CD4-positive, alpha-beta memory T cell (primary cell): ENCODE results near the gene POU1F1. TPM values are rescaled to one million over a fixed set of nuclear protein-coding genes. Genes with fewer than 3 reads are reported as not detected.

Experiments used
- CTCF ChIA-PET: fragments of 350-600 bp; sonication (Branson Sonifier 250); formaldehyde crosslinking; loops from one replicate; lab custom pipeline; 2021; ENCODE audit warnings: inconsistent platforms; ENCODE audit not compliant: partially characterized antibody; lab: Charles Lee
- POLR2A ChIA-PET: fragments of 350-600 bp; sonication (Branson Sonifier 250); formaldehyde crosslinking; loops from one replicate; lab custom pipeline; 2021; ENCODE audit not compliant: partially characterized antibody; lab: Charles Lee
- DNase-seq, 5 donors: peaks; one replicate each; pipeline versions ENCODE4 v3.0.0 to v3.0.0-alpha.2; 2020 to 2022; ENCODE audit warnings: mixed read lengths in 1 of 5
- H3K27ac ChIP-seq: one replicate; pipeline ENCODE4 v1.7.0; 2013; ENCODE audit warnings: low read depth, low read length
- H3K27me3 ChIP-seq: 2 replicates; pipeline ENCODE4 v1.7.0; 2013; ENCODE audit warnings: mild to moderate bottlenecking, low read length, moderate library complexity; ENCODE audit not compliant: insufficient read depth
- H3K36me3 ChIP-seq: 2 replicates; pipeline ENCODE4 v1.7.0; 2013; ENCODE audit warnings: mild to moderate bottlenecking, low read length, moderate library complexity; ENCODE audit not compliant: insufficient read depth
- H3K4me1 ChIP-seq: 2 replicates; pipeline ENCODE4 v1.7.0; 2013; ENCODE audit warnings: mild to moderate bottlenecking, low read length, moderate library complexity; ENCODE audit not compliant: insufficient read depth
- H3K4me3 ChIP-seq, 2 donors: one replicate each; pipeline ENCODE4 v1.7.0; 2013; ENCODE audit warnings: low read length in 2 of 2, mild to moderate bottlenecking in 1 of 2
- H3K9me3 ChIP-seq, 2 donors: one replicate each; pipeline ENCODE4 v1.7.0; 2013; ENCODE audit warnings: low read length in 2 of 2, control low read depth in 1 of 2; ENCODE audit not compliant: control insufficient read depth in 1 of 2
- H3K27ac Mint-ChIP-seq, 7 donors: one replicate each; pipeline ENCODE4 v1.8.0; 2020 to 2021; ENCODE audit warnings: mixed read lengths in 7 of 7, mild to moderate bottlenecking in 6 of 7, inconsistent platforms in 3 of 7, moderate library complexity in 3 of 7
- H3K27me3 Mint-ChIP-seq, 2 donors: one replicate each; pipeline ENCODE4 v1.8.0; 2020 to 2021; ENCODE audit warnings: mixed read lengths in 2 of 2
- H3K36me3 Mint-ChIP-seq, 2 donors: one replicate each; pipeline ENCODE4 v1.8.0; 2020 to 2021; ENCODE audit warnings: mixed read lengths in 2 of 2, inconsistent platforms in 1 of 2, mild to moderate bottlenecking in 1 of 2
- H3K4me1 Mint-ChIP-seq, 4 donors: one replicate each; pipeline ENCODE4 v1.8.0; 2020 to 2021; ENCODE audit warnings: mixed read lengths in 4 of 4, mild to moderate bottlenecking in 1 of 4
- H3K4me3 Mint-ChIP-seq, 8 donors: one replicate each; pipeline ENCODE4 v1.8.0; 2020 to 2021; ENCODE audit warnings: mixed read lengths in 8 of 8, mild to moderate bottlenecking in 7 of 8, moderate library complexity in 6 of 8, inconsistent platforms in 3 of 8
- H3K9me3 Mint-ChIP-seq, 8 donors: one replicate each; pipeline ENCODE4 v1.8.0; 2020 to 2021; ENCODE audit warnings: mixed read lengths in 8 of 8, mild to moderate bottlenecking in 5 of 8, inconsistent platforms in 3 of 8, moderate library complexity in 1 of 8
- intact Hi-C: fragments of 100-400 bp; cut with micrococcal nuclease; formaldehyde crosslinking; loops from one replicate; pipeline ENCODE4 v1.15.1; 2023
- polyA plus RNA-seq, 2 donors: library from polyadenylated mRNA; unstranded; fragments of 300-500 nt; fragmentation: Illumina TruSeq; gene quantifications; one replicate each; pipeline ENCODE4 v1.2.3, GENCODE V29; 2021
- total RNA-seq, 2 experiments: library from RNA; stranded (reverse); gene quantifications; one replicate each; pipeline ENCODE4 v1.2.3, GENCODE V29; 2021

POU1F1 gene
- total and polyA plus RNA-seq, 4 experiments from 2014 or later, result not detected

- no peaks in the 10 kb centered on the region for H3K9me3 Mint-ChIP-seq
Measured at GRCh38 chr3:87233805-87234204, 42.6 kb downstream of the POU1F1 start.

GRCh38 chr3:87229113-87229512 is 47.3 kb downstream of the POU1F1 start:
- no peaks in the 10 kb centered on the region for H3K9me3 Mint-ChIP-seq
- Histone ChIP-seq H3K36me3 (no peaks in the 10 kb centered on the region), H3K4me1 (peaks cover 35% of the 10 kb centered on the region), H3K27ac (no peak overlapping the region), H3K27me3 (no peaks in the 10 kb centered on the region), H3K9me3 (no peaks in the 10 kb centered on the region), H3K4me3 (no peak overlapping the region)
- intact Hi-C loops, result no loop called here
- peaks cover 7 to 18% of the 10 kb centered on the region in 2 donors for H3K36me3 Mint-ChIP-seq
- peaks cover 44 to 70% (median 51%) of the 10 kb centered on the region in 4 donors for H3K4me1 Mint-ChIP-seq
- peaks cover 0 to 1% of the 10 kb centered on the region in 2 donors for H3K27me3 Mint-ChIP-seq
- ChIA-PET POLR2A (interaction anchor here (0.7 kb wide), 1 partner anchor 10 kb away, joined by 3 read pairs; no protein-coding TSS in a partner anchor), CTCF (no interaction called here)
- peak overlapping the region; percentile 51 to 99 (median 98) for H3K4me3 Mint-ChIP-seq
- H3K27ac Mint-ChIP-seq, result no peak overlapping the region
- no peak for DNase-seq

More at GRCh38 chr3:87233805-87234204, 42.6 kb downstream of the POU1F1 start:
- ChIA-PET CTCF (interaction anchor here (1.0 kb wide), 1 partner anchor 27 kb away, joined by 5 read pairs; no protein-coding TSS in a partner anchor), POLR2A (no interaction called here)
- Mint-ChIP-seq H3K4me1 (peaks cover 43 to 62% (median 55%) of the 10 kb centered on the region in 4 donors), H3K36me3 (peaks cover 3 to 15% of the 10 kb centered on the region in 2 donors), H3K27me3 (no peaks in the 10 kb centered on the region), H3K27ac (no peak overlapping the region), H3K4me3 (no peak overlapping the region)
- no peak for DNase-seq
- H3K27ac ChIP-seq, result no peak overlapping the region
- peaks cover 15% of the 10 kb centered on the region for H3K4me1 ChIP-seq
- intact Hi-C loops, result no loop called here
- no peak overlapping the region for H3K4me3 ChIP-seq
- H3K36me3 ChIP-seq, result no peaks in the 10 kb centered on the region
- H3K27me3 ChIP-seq, result no peaks in the 10 kb centered on the region
- no peaks in the 10 kb centered on the region for H3K9me3 ChIP-seq

- no peak for DNase-seq
- Mint-ChIP-seq H3K9me3 (no peaks in the 10 kb centered on the region), H3K27ac (peak overlapping the region in 4 of 7 donors; percentile 2 to 99 (median 87)), H3K27me3 (peaks cover 0 to 1% of the 10 kb centered on the region in 2 donors), H3K36me3 (peaks cover 7 to 18% of the 10 kb centered on the region in 2 donors), H3K4me1 (peaks cover 40 to 66% (median 45%) of the 10 kb centered on the region in 4 donors), H3K4me3 (peak overlapping the region; percentile 97 to 99 (median 98))
- peaks cover 35% of the 10 kb centered on the region for H3K4me1 ChIP-seq
- no peaks in the 10 kb centered on the region for H3K9me3 ChIP-seq
- peak overlapping the region in 1 of 2 donors; percentile 92 for H3K4me3 ChIP-seq
- no peak overlapping the region for H3K27ac ChIP-seq
- intact Hi-C loops, result no loop called here
- H3K36me3 ChIP-seq, result no peaks in the 10 kb centered on the region
- POLR2A ChIA-PET, result interaction anchor here (0.7 kb wide), 1 partner anchor 11 kb away, joined by 3 read pairs; no protein-coding TSS in a partner anchor
- CTCF ChIA-PET, result interaction anchor here (1.5 to 1.6 kb wide), 2 partner anchors 31 to 123 kb away, joined by 5 to 6 read pairs; no protein-coding TSS in a partner anchor
- H3K27me3 ChIP-seq, result no peaks in the 10 kb centered on the region
Measured at GRCh38 chr3:87228316-87228715, 48.1 kb downstream of the POU1F1 start.

- H3K27me3 ChIP-seq, result no peaks in the 10 kb centered on the region
- peak overlapping the region; percentile 86 for H3K27ac ChIP-seq
- peaks cover 35% of the 10 kb centered on the region for H3K4me1 ChIP-seq
- H3K4me1 Mint-ChIP-seq, result peaks cover 36 to 61% (median 40%) of the 10 kb centered on the region in 4 donors
- peak overlapping the region; percentile 71 to 92 for H3K4me3 ChIP-seq
- no peaks in the 10 kb centered on the region for H3K36me3 ChIP-seq
- intact Hi-C loops, result loop anchor here (1.0 kb wide), 3 partner anchors 12 to 922 kb away; partner anchors contain the start of genes C3orf38, CGGBP1 and ZNF654
- peaks cover 0 to 3% (median 0%) of the 10 kb centered on the region in 8 donors for H3K9me3 Mint-ChIP-seq
- ChIA-PET POLR2A (interaction anchor here (1.5 to 2.2 kb wide), 2 partner anchors 831 to 922 kb away, joined by 15 to 16 read pairs; partner anchors contain the start of genes C3orf38, CGGBP1 and ZNF654), CTCF (interaction anchor here (1.5 to 1.6 kb wide), 2 partner anchors 32 to 123 kb away, joined by 5 to 6 read pairs; no protein-coding TSS in a partner anchor)
- peaks cover 2 to 5% of the 10 kb centered on the region in 2 donors for H3K27me3 Mint-ChIP-seq
- no peak for DNase-seq
- H3K4me3 Mint-ChIP-seq, result peak overlapping the region; percentile 97 to 99 (median 98)
- no peaks in the 10 kb centered on the region for H3K9me3 ChIP-seq
- H3K36me3 Mint-ChIP-seq, result peaks cover 7 to 18% of the 10 kb centered on the region in 2 donors
- H3K27ac Mint-ChIP-seq, result peak overlapping the region; percentile 96 to 99 (median 98)
Measured at GRCh38 chr3:87227835-87228144, 48.6 kb downstream of the POU1F1 start.

- intact Hi-C loops, result loop anchor here (1.0 kb wide), 3 partner anchors 12 to 922 kb away; partner anchors contain the start of genes C3orf38, CGGBP1 and ZNF654
- ChIA-PET CTCF (interaction anchor here (1.5 to 1.6 kb wide), 2 partner anchors 32 to 124 kb away, joined by 5 to 6 read pairs; no protein-coding TSS in a partner anchor), POLR2A (interaction anchor here (1.5 to 2.2 kb wide), 2 partner anchors 832 to 923 kb away, joined by 15 to 16 read pairs; partner anchors contain the start of genes C3orf38, CGGBP1 and ZNF654)
- peak; percentile 90 to 92 (median 91) for DNase-seq
- H3K36me3 Mint-ChIP-seq, result peaks cover 7 to 18% of the 10 kb centered on the region in 2 donors
- H3K27ac Mint-ChIP-seq, result peak within 1 kb of the TSS; percentile 96 to 99 (median 98)
- peak within 1 kb of the TSS; percentile 71 to 92 for H3K4me3 ChIP-seq
- H3K4me1 Mint-ChIP-seq, result peaks cover 33 to 56% (median 38%) of the 10 kb centered on the region in 4 donors
- H3K9me3 ChIP-seq, result no peaks in the 10 kb centered on the region
- H3K9me3 Mint-ChIP-seq, result peaks cover 0 to 3% (median 0%) of the 10 kb centered on the region in 8 donors
- no peaks in the 10 kb centered on the region for H3K36me3 ChIP-seq
- H3K27me3 ChIP-seq, result no peaks in the 10 kb centered on the region
- H3K4me3 Mint-ChIP-seq, result peak within 1 kb of the TSS; percentile 97 to 99 (median 98)
- peak within 1 kb of the TSS; percentile 86 for H3K27ac ChIP-seq
- peaks cover 35% of the 10 kb centered on the region for H3K4me1 ChIP-seq
- H3K27me3 Mint-ChIP-seq, result peaks cover 6 to 7% of the 10 kb centered on the region in 2 donors
Measured at GRCh38 chr3:87227104-87227834, 49.1 kb downstream of the POU1F1 start, which contains the start of gene CHMP2B. CHMP2B (plus strand) TSS chr3:87227309; CDS start chr3:87227523, 214 bp downstream.

- no peak for DNase-seq
- CTCF ChIA-PET, result interaction anchor here (0.8 to 1.2 kb wide), 2 partner anchors 12 to 923 kb away, joined by 3 read pairs; no protein-coding TSS in a partner anchor
- Histone ChIP-seq H3K9me3 (no peaks in the 10 kb centered on the region), H3K36me3 (no peaks in the 10 kb centered on the region), H3K4me1 (peaks cover 35% of the 10 kb centered on the region), H3K4me3 (no peak overlapping the region), H3K27me3 (no peaks in the 10 kb centered on the region), H3K27ac (no peak overlapping the region)
- Mint-ChIP-seq H3K27ac (peak overlapping the region in 2 of 7 donors; percentile 57 to 97), H3K36me3 (peaks cover 0 to 15% of the 10 kb centered on the region in 2 donors), H3K9me3 (peaks cover 0 to 3% (median 0%) of the 10 kb centered on the region in 8 donors), H3K4me1 (peaks cover 24 to 42% (median 27%) of the 10 kb centered on the region in 4 donors), H3K27me3 (peaks cover 6 to 7% of the 10 kb centered on the region in 2 donors), H3K4me3 (peak overlapping the region; percentile 4 to 84 (median 48))
- intact Hi-C loops, result no loop called here
- POLR2A ChIA-PET, result interaction anchor here (2.2 kb wide), 1 partner anchor 924 kb away, joined by 15 read pairs; the partner anchor contains the start of gene C3orf38
Measured at GRCh38 chr3:87225659-87226058, 50.7 kb downstream of the POU1F1 start.
